ENCODE data around the gene PBOV1. TPM values are rescaled to one million over a fixed set of nuclear protein-coding genes. Genes with fewer than 3 reads are reported as not detected.

The PBOV1 gene
- total RNA-seq, 1 donor from 2014 or later = not detected

- H3K36me3 ChIP-seq (ENCODE audit: control insufficient read depth, insufficient read depth, low read length) = no peaks in the 10 kb centered on the region
- H3K4me3 ChIP-seq (ENCODE audit: low read depth, low read length) = no peak overlapping the region
- TF ChIP-seq CTCF (IDR thresholded peaks at IDR 0.05; ENCODE audit: insufficient read depth, low read length, severe bottlenecking) = no peak
- DNase-seq (ENCODE audit: low read depth) (no peak), FAIRE-seq (no peak)
- no peaks in the 10 kb centered on the region for H3K27me3 ChIP-seq (ENCODE audit: control insufficient read depth, insufficient read depth, low read length)
Measured at GRCh38 chr6:138235693-138236092, 17.4 kb upstream of the PBOV1 start.

DNA sequence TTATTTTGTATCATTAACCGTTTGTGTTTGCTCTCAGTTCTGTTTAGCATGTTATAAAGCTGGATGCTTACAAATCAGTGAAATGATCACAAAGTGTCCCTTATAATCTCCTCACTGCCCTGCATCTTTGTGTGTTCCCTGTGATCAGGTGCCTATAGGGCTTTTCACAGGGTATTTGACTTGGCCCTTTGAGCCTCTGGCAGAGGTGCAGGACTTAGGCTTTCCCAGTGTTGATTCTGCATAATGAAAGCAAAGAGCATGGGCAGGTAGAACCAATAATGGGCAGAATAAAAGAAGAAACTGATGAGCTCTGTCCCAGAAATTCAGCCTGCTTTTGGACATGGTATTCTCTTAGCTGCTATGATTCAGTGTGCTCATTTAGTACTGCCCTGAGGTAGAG is 16.9 kb upstream of the PBOV1 start:
- H3K36me3 ChIP-seq (ENCODE audit: control insufficient read depth, insufficient read depth, low read length) = no peaks in the 10 kb centered on the region
- no peak overlapping the region for H3K4me3 ChIP-seq (ENCODE audit: low read depth, low read length)
- H3K27me3 ChIP-seq (ENCODE audit: control insufficient read depth, insufficient read depth, low read length) = no peaks in the 10 kb centered on the region
- no peak for TF ChIP-seq CTCF (IDR thresholded peaks at IDR 0.05; ENCODE audit: insufficient read depth, low read length, severe bottlenecking)
- no peak for DNase-seq (ENCODE audit: low read depth)
- FAIRE-seq = no peak

GRCh38 chr6:138234363-138234762 is 16.1 kb upstream of the PBOV1 start:
- TF ChIP-seq CTCF (IDR thresholded peaks at IDR 0.05; ENCODE audit: insufficient read depth, low read length, severe bottlenecking) = no peak
- peak; percentile 89 for DNase-seq (ENCODE audit: low read depth)
- Histone ChIP-seq H3K27me3 (ENCODE audit: control insufficient read depth, insufficient read depth, low read length) (no peaks in the 10 kb centered on the region), H3K36me3 (ENCODE audit: control insufficient read depth, insufficient read depth, low read length) (no peaks in the 10 kb centered on the region), H3K4me3 (ENCODE audit: low read depth, low read length) (no peak overlapping the region)
- FAIRE-seq = peak; percentile 72

DNA sequence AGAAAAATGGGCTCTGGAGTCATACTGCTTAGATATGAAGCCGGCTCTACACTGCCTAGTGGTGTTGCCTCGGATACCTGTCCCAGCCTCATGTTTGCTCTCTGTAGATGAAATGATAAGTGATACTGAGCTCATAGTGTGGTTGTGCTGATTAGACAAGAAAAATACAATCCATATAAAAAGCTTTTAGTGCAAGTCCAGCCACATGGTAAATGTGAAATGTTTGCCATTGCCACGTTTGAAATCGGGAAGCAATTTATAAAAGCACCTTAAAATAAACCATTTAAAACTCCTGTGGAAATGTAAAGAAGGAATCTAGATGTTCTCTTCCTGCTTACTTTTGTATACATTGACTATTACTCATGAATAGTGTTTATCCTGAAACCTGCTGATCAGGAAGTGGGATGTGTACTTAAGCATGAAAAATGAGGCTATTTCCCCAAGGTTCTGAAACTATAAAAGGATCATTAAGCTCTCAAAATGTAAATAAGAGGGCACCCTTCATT is 13.1 kb upstream of the PBOV1 start:
- H3K4me3 ChIP-seq (ENCODE audit: low read depth, low read length) = no peak overlapping the region
- peak; percentile 80 for DNase-seq (ENCODE audit: low read depth)
- H3K36me3 ChIP-seq (ENCODE audit: control insufficient read depth, insufficient read depth, low read length) = no peaks in the 10 kb centered on the region
- FAIRE-seq = no peak
- TF ChIP-seq CTCF (IDR thresholded peaks at IDR 0.05; ENCODE audit: insufficient read depth, low read length, severe bottlenecking) = no peak
- H3K27me3 ChIP-seq (ENCODE audit: control insufficient read depth, insufficient read depth, low read length) = no peaks in the 10 kb centered on the region

- Histone ChIP-seq H3K27me3 (ENCODE audit: control insufficient read depth, insufficient read depth, low read length) (no peaks in the 10 kb centered on the region), H3K36me3 (ENCODE audit: control insufficient read depth, insufficient read depth, low read length) (no peaks in the 10 kb centered on the region), H3K4me3 (ENCODE audit: low read depth, low read length) (no peak overlapping the region)
- no peak for DNase-seq (ENCODE audit: low read depth)
- no peak for FAIRE-seq
- no peak for TF ChIP-seq CTCF (IDR thresholded peaks at IDR 0.05; ENCODE audit: insufficient read depth, low read length, severe bottlenecking)
Measured at GRCh38 chr6:138230759-138231380, 12.6 kb upstream of the PBOV1 start.

- no peak for TF ChIP-seq CTCF (IDR thresholded peaks at IDR 0.05; ENCODE audit: insufficient read depth, low read length, severe bottlenecking)
- no peak for DNase-seq (ENCODE audit: low read depth)
- FAIRE-seq = no peak
- H3K27me3 ChIP-seq (ENCODE audit: control insufficient read depth, insufficient read depth, low read length) = no peaks in the 10 kb centered on the region
- H3K36me3 ChIP-seq (ENCODE audit: control insufficient read depth, insufficient read depth, low read length) = no peaks in the 10 kb centered on the region
- H3K4me3 ChIP-seq (ENCODE audit: low read depth, low read length) = no peak overlapping the region
Measured at GRCh38 chr6:138230221-138230620, 11.9 kb upstream of the PBOV1 start.
